Nephron progenitor cell (in vitro differentiated cells): ENCODE results near the gene RAPGEF4.

ENCODE experiments used
- DNase-seq: peaks from one replicate; pipeline ENCODE4 v3.0.0; 2021
- H3K27ac Mint-ChIP-seq: 2 replicates; pipeline ENCODE4 v1.8.0; 2021; ENCODE audit warnings: mild to moderate bottlenecking, moderate library complexity, mixed read lengths
- H3K27me3 Mint-ChIP-seq: 2 replicates; pipeline ENCODE4 v1.8.0; 2021; ENCODE audit warnings: mild to moderate bottlenecking, low read depth, mixed read lengths; ENCODE audit not compliant: poor library complexity
- H3K36me3 Mint-ChIP-seq: 2 replicates; pipeline ENCODE4 v1.8.0; 2021; ENCODE audit warnings: low read depth, mixed read lengths
- H3K4me1 Mint-ChIP-seq: 2 replicates; pipeline ENCODE4 v1.8.0; 2021; ENCODE audit warnings: mixed read lengths
- H3K4me3 Mint-ChIP-seq: 2 replicates; pipeline ENCODE4 v1.8.0; 2021; ENCODE audit warnings: mild to moderate bottlenecking, moderate library complexity, mixed read lengths
- H3K9me3 Mint-ChIP-seq: 2 replicates; pipeline ENCODE4 v1.8.0; 2021; ENCODE audit warnings: mild to moderate bottlenecking, moderate library complexity, mixed read lengths
- TF ChIP-seq, protein P1 (sequence below): fragments of 200-600 bp; sonication (generic); IDR thresholded peaks from 2 replicates; pipeline ENCODE4 v1.5.0; 2021; ENCODE audit warnings: antibody characterized with exemption

RAPGEF4 gene

DNA sequence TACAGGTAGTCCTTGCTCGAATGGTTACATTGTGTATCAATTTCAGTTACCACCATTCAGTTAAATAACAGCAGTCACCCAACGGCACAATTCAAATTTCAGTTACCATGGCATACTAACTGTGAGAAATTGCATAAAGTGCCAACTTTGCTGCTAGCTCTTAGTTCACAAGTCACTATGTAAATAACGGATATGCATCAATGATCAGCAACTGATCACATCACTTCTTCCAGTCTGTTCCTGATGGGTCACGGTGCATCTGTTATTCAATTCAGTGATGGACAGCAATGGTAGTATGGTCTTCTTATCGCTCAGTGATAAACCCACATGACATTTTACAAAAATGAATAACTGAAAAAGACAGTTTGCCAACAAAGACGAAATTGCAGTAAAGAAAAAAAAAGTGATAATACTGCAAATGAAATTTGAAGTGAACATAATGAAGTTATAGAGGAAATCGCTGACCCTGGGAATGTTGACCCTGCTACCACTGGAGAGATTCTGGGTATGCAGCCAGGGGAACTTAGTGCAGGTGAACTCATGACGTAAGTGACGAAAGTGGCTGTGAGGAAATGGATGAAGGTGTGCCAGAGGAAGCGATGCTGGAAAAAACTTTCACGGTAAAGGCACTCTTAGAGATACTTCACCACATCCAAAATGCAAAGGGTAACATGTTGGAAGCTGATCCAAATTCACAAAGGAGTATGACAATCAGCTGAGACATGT lies 25.9 kb upstream of the RAPGEF4 start:
- H3K36me3 Mint-ChIP-seq: no peaks in the 10 kb centered on the region
- no peaks in the 10 kb centered on the region for H3K9me3 Mint-ChIP-seq
- no peak for DNase-seq
- no peak overlapping the region for H3K4me3 Mint-ChIP-seq
- H3K27ac Mint-ChIP-seq: no peak overlapping the region
- H3K4me1 Mint-ChIP-seq: no peaks in the 10 kb centered on the region
- H3K27me3 Mint-ChIP-seq: peaks cover 10% of the 10 kb centered on the region
- TF ChIP-seq, protein P1, sequence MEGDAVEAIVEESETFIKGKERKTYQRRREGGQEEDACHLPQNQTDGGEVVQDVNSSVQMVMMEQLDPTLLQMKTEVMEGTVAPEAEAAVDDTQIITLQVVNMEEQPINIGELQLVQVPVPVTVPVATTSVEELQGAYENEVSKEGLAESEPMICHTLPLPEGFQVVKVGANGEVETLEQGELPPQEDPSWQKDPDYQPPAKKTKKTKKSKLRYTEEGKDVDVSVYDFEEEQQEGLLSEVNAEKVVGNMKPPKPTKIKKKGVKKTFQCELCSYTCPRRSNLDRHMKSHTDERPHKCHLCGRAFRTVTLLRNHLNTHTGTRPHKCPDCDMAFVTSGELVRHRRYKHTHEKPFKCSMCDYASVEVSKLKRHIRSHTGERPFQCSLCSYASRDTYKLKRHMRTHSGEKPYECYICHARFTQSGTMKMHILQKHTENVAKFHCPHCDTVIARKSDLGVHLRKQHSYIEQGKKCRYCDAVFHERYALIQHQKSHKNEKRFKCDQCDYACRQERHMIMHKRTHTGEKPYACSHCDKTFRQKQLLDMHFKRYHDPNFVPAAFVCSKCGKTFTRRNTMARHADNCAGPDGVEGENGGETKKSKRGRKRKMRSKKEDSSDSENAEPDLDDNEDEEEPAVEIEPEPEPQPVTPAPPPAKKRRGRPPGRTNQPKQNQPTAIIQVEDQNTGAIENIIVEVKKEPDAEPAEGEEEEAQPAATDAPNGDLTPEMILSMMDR: no peak

GRCh38 chr2:172710584-172711047 lies 25.0 kb upstream of the RAPGEF4 start:
- H3K27ac Mint-ChIP-seq: no peak overlapping the region
- no peaks in the 10 kb centered on the region for H3K4me1 Mint-ChIP-seq
- peaks cover 10% of the 10 kb centered on the region for H3K27me3 Mint-ChIP-seq
- no peaks in the 10 kb centered on the region for H3K9me3 Mint-ChIP-seq
- TF ChIP-seq, protein P1: peak; percentile 54
- no peak overlapping the region for H3K4me3 Mint-ChIP-seq
- H3K36me3 Mint-ChIP-seq: no peaks in the 10 kb centered on the region
- DNase-seq: peak; percentile 27

DNA sequence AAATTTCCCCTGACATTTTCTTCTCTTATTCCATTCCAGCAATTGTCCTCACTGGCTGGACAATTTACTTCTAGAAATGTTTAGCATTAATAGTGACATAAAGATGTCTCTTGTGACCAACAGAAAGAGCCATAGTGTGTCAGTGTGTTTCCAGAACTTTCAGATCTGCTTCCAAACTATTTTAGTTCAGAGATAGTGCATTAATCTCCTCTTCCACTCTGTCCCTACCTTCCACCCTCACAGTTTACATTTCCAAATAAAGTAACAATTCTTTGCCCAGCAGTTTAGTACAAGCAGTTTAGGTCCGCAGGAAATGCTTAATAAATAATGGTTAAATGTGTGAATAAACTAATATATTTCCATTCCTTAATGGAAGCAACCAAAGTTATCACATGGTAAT lies 24.5 kb upstream of the RAPGEF4 start:
- Mint-ChIP-seq H3K4me3 (no peak overlapping the region), H3K36me3 (no peaks in the 10 kb centered on the region), H3K27ac (no peak overlapping the region), H3K4me1 (no peaks in the 10 kb centered on the region), H3K27me3 (peaks cover 10% of the 10 kb centered on the region), H3K9me3 (no peaks in the 10 kb centered on the region)
- DNase-seq: no peak
- TF ChIP-seq, protein P1: no peak

DNA sequence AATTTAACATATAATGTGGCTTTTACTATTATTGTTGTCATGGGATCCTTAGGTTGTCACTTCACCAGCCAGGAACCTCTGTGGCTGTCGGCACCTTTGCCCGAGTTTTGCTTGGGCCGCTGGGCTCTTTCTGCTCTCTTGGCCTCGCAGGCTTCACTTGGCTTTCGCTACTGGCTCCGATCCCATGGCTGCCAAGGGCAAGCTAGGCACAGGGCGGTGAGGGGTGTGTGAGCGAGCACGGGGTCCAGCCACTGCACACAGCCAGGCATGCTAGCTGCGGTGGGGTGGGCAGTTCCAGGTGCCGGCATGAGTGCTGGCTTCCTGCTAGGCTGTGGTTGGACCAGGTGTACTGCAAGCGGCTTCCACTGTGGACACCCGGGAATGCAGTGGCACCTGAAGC lies 23.4 kb upstream of the RAPGEF4 start:
- H3K27me3 Mint-ChIP-seq: peaks cover 10% of the 10 kb centered on the region
- no peaks in the 10 kb centered on the region for H3K36me3 Mint-ChIP-seq
- no peak overlapping the region for H3K4me3 Mint-ChIP-seq
- H3K9me3 Mint-ChIP-seq: no peaks in the 10 kb centered on the region
- H3K4me1 Mint-ChIP-seq: no peaks in the 10 kb centered on the region
- TF ChIP-seq, protein P1: no peak
- no peak for DNase-seq
- H3K27ac Mint-ChIP-seq: no peak overlapping the region

DNA sequence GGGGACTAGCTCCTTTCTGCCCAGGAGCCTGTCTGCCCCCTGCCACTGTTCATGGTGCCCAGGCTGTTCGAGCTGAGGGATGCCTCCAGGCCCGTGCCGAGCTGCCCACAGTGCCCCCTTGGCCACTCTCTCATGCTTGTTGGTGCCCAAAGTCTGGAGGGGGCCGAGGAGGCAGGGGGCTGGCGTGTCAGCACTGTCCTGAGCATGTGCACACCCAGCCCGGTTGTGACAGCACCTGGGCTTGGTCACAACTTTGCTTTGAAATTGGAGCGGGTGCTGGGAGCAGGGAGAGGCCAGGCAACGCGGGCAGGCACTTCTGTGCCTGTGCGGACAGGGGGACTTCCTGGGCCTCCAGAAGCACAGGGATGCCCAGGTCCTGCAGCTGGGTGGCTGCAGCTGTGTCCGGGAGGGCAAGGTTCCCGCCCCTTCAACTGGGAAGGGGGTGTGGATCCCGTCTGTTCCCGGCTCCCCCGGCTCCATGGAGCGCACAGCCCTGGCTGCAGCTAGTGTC lies 22.2 kb upstream of the RAPGEF4 start:
- Mint-ChIP-seq H3K27me3 (peaks cover 5% of the 10 kb centered on the region), H3K36me3 (no peaks in the 10 kb centered on the region), H3K4me3 (no peak overlapping the region), H3K27ac (no peak overlapping the region), H3K9me3 (no peaks in the 10 kb centered on the region), H3K4me1 (no peaks in the 10 kb centered on the region)
- TF ChIP-seq, protein P1: no peak
- DNase-seq: no peak

DNA sequence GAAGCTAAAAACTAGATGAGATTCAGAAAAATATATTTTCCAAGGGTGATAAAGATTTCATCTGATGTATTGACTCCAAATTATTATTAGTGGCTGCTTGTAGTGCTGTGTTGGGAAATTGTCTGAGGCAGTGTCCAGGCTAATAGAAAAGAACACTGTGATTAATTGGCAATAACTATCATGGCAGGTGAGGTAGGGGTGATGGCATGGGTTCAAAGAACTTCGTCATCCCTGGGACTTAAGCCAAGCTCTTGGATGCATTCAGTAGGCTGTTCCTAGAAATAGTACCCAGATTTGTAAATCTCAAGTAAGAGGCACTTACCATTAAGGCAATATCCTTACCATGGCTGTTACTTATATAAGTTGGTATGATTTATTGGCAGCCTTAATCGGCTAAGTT lies 13.2 kb upstream of the RAPGEF4 start:
- Mint-ChIP-seq H3K27me3 (no peaks in the 10 kb centered on the region), H3K27ac (no peak overlapping the region), H3K4me3 (no peak overlapping the region), H3K9me3 (peaks cover 18% of the 10 kb centered on the region), H3K4me1 (peaks cover 25% of the 10 kb centered on the region), H3K36me3 (peaks cover 15% of the 10 kb centered on the region)
- TF ChIP-seq, protein P1: no peak
- DNase-seq: no peak
